GM23248 (cell line): Measurements from ENCODE around the gene ANO4. TPM values are rescaled to one million over a fixed set of nuclear protein-coding genes. Genes with fewer than 3 reads are reported as not detected.
A peak's percentile ranks its signal among the peaks of the same experiment; 100 is the strongest.

Experiments
- DNase-seq: peaks from one replicate; pipeline ENCODE4 v3.0.0-alpha.2; 2015
- H2AFZ ChIP-seq: fragments of 200-600 bp; sonication (generic); 2 replicates; pipeline ENCODE4 v1.6.1; 2016; ENCODE audit warnings: antibody characterized with exemption
- H3F3A ChIP-seq: fragments of 200-600 bp; sonication (generic); 2 replicates; pipeline ENCODE4 v1.6.1; 2016; ENCODE audit warnings: mild to moderate bottlenecking, antibody characterized with exemption, mixed run types; ENCODE audit not compliant: insufficient read depth
- H3K27ac ChIP-seq: fragments of 200-600 bp; sonication (generic); 2 replicates; pipeline ENCODE4 v1.5.1; 2016; ENCODE audit warnings: mild to moderate bottlenecking
- H3K27me3 ChIP-seq: fragments of 200-600 bp; sonication (generic); replicated peaks from 2 replicates; pipeline ENCODE4 v1.6.1; 2016; ENCODE audit warnings: mild to moderate bottlenecking; ENCODE audit not compliant: insufficient read depth
- H3K36me3 ChIP-seq: fragments of 200-600 bp; sonication (generic); 2 replicates; pipeline ENCODE4 v1.6.1; 2016; ENCODE audit warnings: low read depth, mild to moderate bottlenecking
- H3K4me1 ChIP-seq: fragments of 200-600 bp; sonication (generic); 2 replicates; pipeline ENCODE4 v1.6.1; 2016; ENCODE audit warnings: mild to moderate bottlenecking; ENCODE audit not compliant: insufficient read depth
- H3K4me2 ChIP-seq: fragments of 200-600 bp; sonication (generic); one replicate; pipeline ENCODE4 v1.6.1; 2016; ENCODE audit warnings: mild to moderate bottlenecking; ENCODE audit not compliant: unreplicated experiment
- H3K4me3 ChIP-seq: fragments of 200-600 bp; sonication (generic); 2 replicates; pipeline ENCODE4 v1.5.1; 2016; ENCODE audit warnings: mild to moderate bottlenecking
- H3K79me2 ChIP-seq: fragments of 200-600 bp; sonication (generic); 2 replicates; pipeline ENCODE4 v1.6.1; 2016; ENCODE audit warnings: mild to moderate bottlenecking; ENCODE audit not compliant: insufficient read depth
- H3K9ac ChIP-seq: fragments of 200-600 bp; sonication (generic); 2 replicates; pipeline ENCODE4 v1.6.1; 2016; ENCODE audit warnings: mild to moderate bottlenecking
- H3K9me2 ChIP-seq: fragments of 200-600 bp; sonication (generic); 2 replicates; pipeline ENCODE4 v1.6.1; 2016; ENCODE audit warnings: mixed run types, mild to moderate bottlenecking, moderate library complexity; ENCODE audit not compliant: insufficient read depth
- H3K9me3 ChIP-seq: fragments of 200-600 bp; sonication (generic); one replicate; pipeline ENCODE4 v1.6.1; 2017; ENCODE audit warnings: low read depth
- H4K20me1 ChIP-seq: fragments of 200-600 bp; sonication (generic); 2 replicates; pipeline ENCODE4 v1.6.0; 2016; ENCODE audit not compliant: insufficient read depth
- EZH2 ChIP-seq: fragments of 200-600 bp; sonication (generic); IDR thresholded peaks from 2 replicates; pipeline ENCODE4 v1.6.1; 2018; ENCODE audit warnings: antibody characterized with exemption, mild to moderate bottlenecking; ENCODE audit not compliant: insufficient read depth, poor library complexity, severe bottlenecking
- EZH2phosphoT487 ChIP-seq: fragments of 200-600 bp; sonication (generic); IDR thresholded peaks from 2 replicates; pipeline ENCODE4 v1.6.1; 2018; ENCODE audit warnings: antibody characterized with exemption, moderate library complexity, mild to moderate bottlenecking, low read depth; ENCODE audit not compliant: insufficient read depth
- WGBS, 2 experiments: methylation state at CpG; one replicate each; pipeline ENCODE4 v1.1.6; 2015 to 2017; ENCODE audit warnings: low lambda C conversion rate in 2 of 2, low coverage in 1 of 2; ENCODE audit errors: missing lambda C conversion rate in 2 of 2; 5-methylcytosine and 5-hydroxymethylcytosine counted together
- in situ Hi-C: fragments of 300-500 bp; cut with MboI; formaldehyde crosslinking; loops from 2 replicates; pipeline ENCODE4 v1.15.0; 2020
- polyA plus RNA-seq: library from polyadenylated mRNA; unstranded; fragments of >200 nt; fragmentation: Nextera tagmentation; extraction: Ambion mirVana; gene quantifications from 2 replicates; pipeline ENCODE4 v1.2.1, GENCODE V29; 2016
- total RNA-seq: library from RNA; depleted of rRNA; stranded (reverse); fragments of >200 nt; shearing (Covaris generic); gene quantifications from 2 replicates; pipeline ENCODE4 v1.2.3, GENCODE V29; 2014; rRNA removed

ANO4 gene
- total RNA-seq (4.8 and 6.6 TPM in 2 replicates), polyA plus RNA-seq (6.3 and 7.6 TPM in 2 replicates)

GRCh38 chr12:100794441-100795173 lies at the start of gene ANO4:
ANO4 (plus strand) TSS chr12:100794776; CDS start chr12:100901786, 107,010 bp downstream.
- peak within 1 kb of the TSS; percentile 65 for H3K4me2 ChIP-seq
- no peak within 1 kb of the TSS for H3K27ac ChIP-seq
- H2AFZ ChIP-seq, result peak within 1 kb of the TSS; percentile 51
- 16 to 22% methylated on average over 16 to 18 of the region's 18 CpGs for WGBS, 2 experiments
- H3K27me3 ChIP-seq, result no peaks in the 10 kb centered on the region
- no peaks in the 10 kb centered on the region for H3K79me2 ChIP-seq
- H3K4me3 ChIP-seq, result peak within 1 kb of the TSS; percentile 55
- H3K9me2 ChIP-seq, result no peaks in the 10 kb centered on the region
- DNase-seq, result peak; percentile 60
- no peaks in the 10 kb centered on the region for H3K36me3 ChIP-seq
- peaks cover 22% of the 10 kb centered on the region for H3F3A ChIP-seq
- TF ChIP-seq EZH2 (no peak), EZH2phosphoT487 (no peak)
- in situ Hi-C loops, result no loop called here
- peak within 1 kb of the TSS; percentile 4; the same call in 1 of the 2 replicates for H3K9ac ChIP-seq
- H3K9me3 ChIP-seq, result no peaks in the 10 kb centered on the region
- H3K4me1 ChIP-seq, result peaks cover 26% of the 10 kb centered on the region
- no peaks in the 10 kb centered on the region for H4K20me1 ChIP-seq

- TF ChIP-seq EZH2phosphoT487 (no peak), EZH2 (no peak)
- H2AFZ ChIP-seq, result no peak overlapping the region
- no peak overlapping the region for H3K4me2 ChIP-seq
- no peak overlapping the region for H3K4me3 ChIP-seq
- no peaks in the 10 kb centered on the region for H4K20me1 ChIP-seq
- no peaks in the 10 kb centered on the region for H3K79me2 ChIP-seq
- WGBS, 2 experiments, result 70 to 76% methylated on average over 3 of the region's 3 CpGs
- no peaks in the 10 kb centered on the region for H3K27me3 ChIP-seq
- DNase-seq, result no peak
- no peaks in the 10 kb centered on the region for H3K9me2 ChIP-seq
- no peak overlapping the region for H3K9ac ChIP-seq
- H3K27ac ChIP-seq, result no peak overlapping the region
- no peaks in the 10 kb centered on the region for H3K9me3 ChIP-seq
- H3K36me3 ChIP-seq, result no peaks in the 10 kb centered on the region
- H3F3A ChIP-seq, result no peaks in the 10 kb centered on the region
- H3K4me1 ChIP-seq, result no peaks in the 10 kb centered on the region
- in situ Hi-C loops, result no loop called here
Observed at GRCh38 chr12:100745378-100746071, 49.1 kb upstream of the ANO4 start.

- Histone ChIP-seq H4K20me1 (no peaks in the 10 kb centered on the region), H3K27ac (no peak overlapping the region), H3K27me3 (no peaks in the 10 kb centered on the region), H3K4me3 (no peak overlapping the region), H3F3A (peaks cover 16% of the 10 kb centered on the region), H3K4me2 (no peak overlapping the region), H3K9me3 (no peaks in the 10 kb centered on the region), H3K4me1 (no peaks in the 10 kb centered on the region; the same call in 1 of the 2 replicates), H3K79me2 (no peaks in the 10 kb centered on the region), H3K9ac (no peak overlapping the region), H2AFZ (no peak overlapping the region), H3K36me3 (no peaks in the 10 kb centered on the region), H3K9me2 (no peaks in the 10 kb centered on the region)
- in situ Hi-C loops, result no loop called here
- 56 to 62% methylated on average over 2 of the region's 2 CpGs for WGBS, 2 experiments
- no peak for DNase-seq
- TF ChIP-seq EZH2phosphoT487, result no peak
- no peak for TF ChIP-seq EZH2
Observed at GRCh38 chr12:100752841-100753240, 41.7 kb upstream of the ANO4 start.

- in situ Hi-C loops, result no loop called here
- 46 to 47% methylated on average over 2 of the region's 2 CpGs for WGBS, 2 experiments
- TF ChIP-seq EZH2phosphoT487 (no peak), EZH2 (no peak)
Observed at GRCh38 chr12:100753837-100754236, 40.7 kb upstream of the ANO4 start.

More at GRCh38 chr12:100753837-100754236, 40.7 kb upstream of the ANO4 start:
- Histone ChIP-seq H4K20me1 (no peaks in the 10 kb centered on the region), H3K79me2 (no peaks in the 10 kb centered on the region), H3K9me2 (no peaks in the 10 kb centered on the region), H3K4me2 (no peak overlapping the region), H3K36me3 (no peaks in the 10 kb centered on the region), H3F3A (peaks cover 16% of the 10 kb centered on the region), H3K27me3 (no peaks in the 10 kb centered on the region), H3K4me3 (no peak overlapping the region), H3K9me3 (no peaks in the 10 kb centered on the region), H3K4me1 (no peaks in the 10 kb centered on the region; the same call in 1 of the 2 replicates), H3K27ac (no peak overlapping the region), H3K9ac (no peak overlapping the region), H2AFZ (no peak overlapping the region)
- peak; percentile 54 for DNase-seq
